GM12878 (cell line): ENCODE results near the gene ZNF785. TPM values are rescaled to one million over a fixed set of nuclear protein-coding genes. Genes with fewer than 3 reads are reported as not detected.

ENCODE experiments used
- ATAC-seq: fragments of 200-7000 bp; cut with Tn5 transposase; 3 replicates; pipeline ENCODE4 v1.9.1; 2020; ENCODE audit warnings: mild to moderate bottlenecking, moderate library complexity
- BruUV-seq: library from RNA; stranded (reverse); fragments of 400-500 nt; replicated peaks from 2 replicates; lab custom pipeline; 2021; lab: Mats Ljungman, UMichigan
- CTCF ChIA-PET: fragments of 300-600 bp; sonication (Branson Sonifier 250); formaldehyde crosslinking; extraction: SDS; loops from one replicate; lab custom pipeline; 2021; ENCODE audit warnings: inconsistent platforms; lab: Yijun Ruan, JAX
- POLR2A ChIA-PET: fragments of 350-600 bp; formaldehyde crosslinking; extraction: SDS; loops from one replicate; lab custom pipeline; 2021; ENCODE audit warnings: inconsistent platforms; lab: Charles Lee
- RAD21 ChIA-PET: fragments of 300-600 bp; sonication (Branson Sonifier 250); formaldehyde crosslinking; loops from one replicate; lab custom pipeline; 2023; ENCODE audit warnings: antibody characterized with exemption; ENCODE audit not compliant: unreplicated experiment; lab: Charles Lee
- SMC1A ChIA-PET: fragments of 300-600 bp; sonication (Branson Sonifier 250); formaldehyde crosslinking; loops from one replicate; lab custom pipeline; 2023; ENCODE audit not compliant: unreplicated experiment, uncharacterized antibody; lab: Charles Lee
- DNase-seq: peaks from one replicate; pipeline ENCODE4 v3.0.0-alpha.2; 2011; ENCODE audit warnings: low read depth, low spot score
- FAIRE-seq: peaks from 3 replicates; lab custom pipeline; 2011; peaks lifted over from hg19 to GRCh38; lab: Jason Lieb, UNC
- H2AFZ ChIP-seq: 2 replicates; pipeline ENCODE4 v1.6.0; 2011; ENCODE audit warnings: low read depth, low read length, control low read depth; ENCODE audit not compliant: control insufficient read depth
- H3K27ac ChIP-seq: 2 replicates; pipeline ENCODE4 v1.5.1; 2011; ENCODE audit warnings: control low read depth; ENCODE audit not compliant: control insufficient read depth, insufficient read depth
- H3K27me3 ChIP-seq, 2 experiments: replicated peaks in 1 of 2; 2 replicates each; pipeline versions ENCODE4 v1.6.0 to v1.6.1; 2011; ENCODE audit warnings: low read length in 1 of 2; ENCODE audit not compliant: control insufficient read depth in 2 of 2, insufficient read depth in 2 of 2
- H3K36me3 ChIP-seq, 2 experiments: 2 replicates each; pipeline ENCODE4 v1.5.1; 2011; ENCODE audit warnings: low read length in 1 of 2; ENCODE audit not compliant: control insufficient read depth in 2 of 2, insufficient read depth in 2 of 2
- H3K4me1 ChIP-seq: 2 replicates; pipeline ENCODE4 v1.6.1; 2011; ENCODE audit warnings: mild to moderate bottlenecking, low read length, moderate library complexity, mixed read lengths; ENCODE audit not compliant: control insufficient read depth, insufficient read depth
- H3K4me2 ChIP-seq: 2 replicates; pipeline ENCODE4 v1.6.0; 2011; ENCODE audit warnings: control low read depth; ENCODE audit not compliant: control insufficient read depth, insufficient read depth
- H3K4me3 ChIP-seq: fragments of 200-600 bp; sonication (generic); 2 replicates; pipeline ENCODE4 v1.5.1; 2016
- H3K79me2 ChIP-seq: 2 replicates; pipeline ENCODE4 v1.6.0; 2011; ENCODE audit warnings: low read length; ENCODE audit not compliant: control insufficient read depth, insufficient read depth
- H3K9ac ChIP-seq: 2 replicates; pipeline ENCODE4 v1.8.0; 2011; ENCODE audit warnings: low read length, control low read depth, mixed read lengths; ENCODE audit not compliant: control insufficient read depth, insufficient read depth
- H3K9me3 ChIP-seq: replicated peaks from 3 replicates; pipeline ENCODE4 v1.5.1; 2011; ENCODE audit warnings: mild to moderate bottlenecking, low read length; ENCODE audit not compliant: control insufficient read depth, insufficient read depth
- H4K20me1 ChIP-seq: 2 replicates; pipeline ENCODE4 v1.6.0; 2011; ENCODE audit not compliant: control insufficient read depth, insufficient read depth
- BMI1 ChIP-seq: fragments of 450-650 bp; IDR thresholded peaks from 2 replicates; pipeline ENCODE4 v1.6.1; 2016; ENCODE audit warnings: mild to moderate bottlenecking, moderate library complexity, borderline replicate concordance
- CBX5 ChIP-seq: sonication (generic); IDR thresholded peaks from 2 replicates; pipeline ENCODE4 v1.6.1; 2016; ENCODE audit warnings: low read depth, moderate library complexity, mild to moderate bottlenecking, inconsistent platforms
- CHD1 ChIP-seq: IDR thresholded peaks from 2 replicates; pipeline ENCODE4 v1.6.1; 2012; ENCODE audit warnings: low read depth, low read length, improper control_type of control experiment
- EP300 ChIP-seq, 2 experiments: fragments of 150-350 bp in 1 of 2; IDR thresholded peaks; 2 replicates each; pipeline ENCODE4 v1.6.1; 2011 to 2012; ENCODE audit warnings: low read depth in 2 of 2, low read length in 2 of 2, borderline replicate concordance in 1 of 2, improper control_type of control experiment in 1 of 2, inconsistent platforms in 1 of 2; ENCODE audit not compliant: control insufficient read depth in 1 of 2
- IRF5 ChIP-seq: fragments of 450-650 bp; IDR thresholded peaks from 2 replicates; pipeline ENCODE4 v1.6.1; 2017; ENCODE audit warnings: borderline replicate concordance
- POLR2AphosphoS5 ChIP-seq: IDR thresholded peaks from 2 replicates; pipeline ENCODE4 v1.6.1; 2011; ENCODE audit warnings: mild to moderate bottlenecking, low read length, inconsistent platforms
- SKIL ChIP-seq: fragments of 450-650 bp; IDR thresholded peaks from 2 replicates; pipeline ENCODE4 v1.6.1; 2017; ENCODE audit warnings: mild to moderate bottlenecking, low read depth, inconsistent platforms; ENCODE audit not compliant: poor library complexity, severe bottlenecking
- SMC3 ChIP-seq: IDR thresholded peaks from 2 replicates; pipeline ENCODE4 v1.6.1; 2011; ENCODE audit warnings: low read length, improper control_type of control experiment, borderline replicate concordance
- USF2 ChIP-seq: IDR thresholded peaks from 2 replicates; pipeline ENCODE4 v1.6.1; 2011; ENCODE audit warnings: low read depth, low read length, improper control_type of control experiment, borderline replicate concordance
- WGBS: methylation state at CpG from one replicate; pipeline ENCODE4 v1.1.6; 2016; ENCODE audit warnings: low lambda C conversion rate; ENCODE audit not compliant: insufficient replicate concordance, insufficient coverage; ENCODE audit errors: missing lambda C conversion rate; 5-methylcytosine and 5-hydroxymethylcytosine counted together
- in situ Hi-C: fragments of 300-500 bp; cut with MboI; formaldehyde crosslinking; loops from 9 replicates; pipeline ENCODE4 v1.14.3; 2018; ENCODE audit warnings: mixed read lengths
- intact Hi-C: fragments of 100-400 bp; cut with micrococcal nuclease; formaldehyde crosslinking; loops from one replicate; pipeline ENCODE4 v1.14.2; 2022; ENCODE audit not compliant: unreplicated experiment
- polyA plus RNA-seq, 11 experiments: library from polyadenylated mRNA; depleted of rRNA in 4 of 11; unstranded in 6 of 11; stranded (reverse) in 5 of 11; fragments of >200 nt; fragmentation: Nextera tagmentation in 4 of 11; fragmentation: Illumina TruSeq in 1 of 11; extraction: Ambion mirVana in 4 of 11; extraction: Trizol in 1 of 11; gene quantifications; 1 replicate in 1 of 11; 2 replicates in 10 of 11; pipeline versions ENCODE4 v1.2.1 to v1.2.3, GENCODE V29; 2011 to 2016; ENCODE audit warnings: inconsistent platforms in 2 of 11, missing spikeins in 2 of 11, low read depth in 1 of 11
- total RNA-seq, 4 experiments: library from RNA; depleted of rRNA in 3 of 4; stranded (reverse); fragments of >200 nt in 3 of 4; fragmentation: Illumina TruSeq in 1 of 4; extraction: Trizol in 1 of 4; gene quantifications; 2 replicates each; pipeline versions ENCODE4 v1.2.1 to v1.2.3, GENCODE V29; 2013 to 2021

Gene ZNF785
- total and polyA plus RNA-seq, 10 of the 15 experiments (the other 5 are each of a cell fraction or from before 2014, with no cell fraction given), result 0.87 to 11.5 (median 7.5) TPM

GRCh38 chr16:30546115-30546514 lies 39.4 kb downstream of the ZNF785 start:
- Histone ChIP-seq H3K9me3 (no peaks in the 10 kb centered on the region), H3K27me3 (no peaks in the 10 kb centered on the region), H4K20me1 (no peaks in the 10 kb centered on the region), H3K4me3 (no peak overlapping the region), H3K9ac (no peak overlapping the region), H3K36me3 (no peaks in the 10 kb centered on the region), H3K27ac (no peak overlapping the region), H3K4me2 (no peak overlapping the region), H3K4me1 (no peaks in the 10 kb centered on the region), H2AFZ (no peak overlapping the region), H3K79me2 (no peaks in the 10 kb centered on the region)
- no TSS peak for BruUV-seq
- POLR2A ChIA-PET, result interaction anchor here (1.3 kb wide), 1 partner anchor 10 kb away, joined by 4 read pairs; no protein-coding TSS in a partner anchor
- SMC1A ChIA-PET, result interaction anchor here (0.7 to 0.8 kb wide), 2 partner anchors 11 kb away, joined by 3 read pairs; no protein-coding TSS in a partner anchor
- RAD21 ChIA-PET, result no interaction called here
- no peak for TF ChIP-seq SKIL
- no peak for TF ChIP-seq SMC3
- TF ChIP-seq EP300 (IDR thresholded peaks at IDR 0.05; ENCODE audit: borderline replicate concordance in 1 of 2, control insufficient read depth in 1 of 2, low read depth in 2 of 2, low read length in 2 of 2), result no peak
- no peak for TF ChIP-seq BMI1
- no peak for TF ChIP-seq IRF5
- TF ChIP-seq CBX5, result no peak
- TF ChIP-seq POLR2AphosphoS5, result no peak
- TF ChIP-seq CHD1, result no peak
- no peak for TF ChIP-seq USF2
- no peak for DNase-seq
- in situ Hi-C loops (no loop called here), intact Hi-C loops (no loop called here)
- no peak for FAIRE-seq
- WGBS, result 55% methylated on average over 8 of the region's 8 CpGs
- CTCF ChIA-PET, result no interaction called here
- no peak for ATAC-seq
